ENCODE data around the gene SON.

The SON gene

GRCh38 chr21:33552093-33552998 is 9.5 kb downstream of the SON start:
- no peaks in the 10 kb centered on the region for H3K9me3 Mint-ChIP-seq
- no peaks in the 10 kb centered on the region for H3K27me3 Mint-ChIP-seq
- peak; percentile 18 for ATAC-seq (ENCODE audit: low read depth)
- peaks cover 49% of the 10 kb centered on the region for H3K36me3 Mint-ChIP-seq
- no peak overlapping the region for H3K4me3 Mint-ChIP-seq
- peak overlapping the region; percentile 65 for H3K27ac Mint-ChIP-seq
- no peak for DNase-seq (ENCODE audit: low spot score in 2 of 2)
- peaks cover 25% of the 10 kb centered on the region for H3K4me1 Mint-ChIP-seq

- Mint-ChIP-seq H3K4me1 (peaks cover 25% of the 10 kb centered on the region), H3K27me3 (no peaks in the 10 kb centered on the region), H3K4me3 (no peak overlapping the region), H3K9me3 (no peaks in the 10 kb centered on the region), H3K36me3 (peaks cover 54% of the 10 kb centered on the region), H3K27ac (peak overlapping the region; percentile 65)
- no peak for ATAC-seq (ENCODE audit: low read depth)
- DNase-seq (ENCODE audit: low spot score in 2 of 2) = no peak
Measured at GRCh38 chr21:33552999-33553598, 10.3 kb downstream of the SON start.

GRCh38 chr21:33554236-33554981 is 11.6 kb downstream of the SON start:
- peak overlapping the region; percentile 14 for H3K27ac Mint-ChIP-seq
- H3K27me3 Mint-ChIP-seq = no peaks in the 10 kb centered on the region
- H3K4me1 Mint-ChIP-seq = peaks cover 26% of the 10 kb centered on the region
- peaks cover 59% of the 10 kb centered on the region for H3K36me3 Mint-ChIP-seq
- DNase-seq (ENCODE audit: low spot score in 2 of 2) = no peak
- H3K4me3 Mint-ChIP-seq = no peak overlapping the region
- H3K9me3 Mint-ChIP-seq = no peaks in the 10 kb centered on the region
- ATAC-seq (ENCODE audit: low read depth) = no peak

GRCh38 chr21:33554982-33555344 is 12.1 kb downstream of the SON start:
- Mint-ChIP-seq H3K27ac (peak overlapping the region; percentile 14), H3K4me1 (peaks cover 23% of the 10 kb centered on the region), H3K4me3 (no peak overlapping the region), H3K9me3 (no peaks in the 10 kb centered on the region), H3K27me3 (no peaks in the 10 kb centered on the region), H3K36me3 (peaks cover 57% of the 10 kb centered on the region)
- DNase-seq (ENCODE audit: low spot score in 2 of 2) = no peak
- no peak for ATAC-seq (ENCODE audit: low read depth)

- Mint-ChIP-seq H3K36me3 (peaks cover 63% of the 10 kb centered on the region), H3K9me3 (no peaks in the 10 kb centered on the region), H3K4me1 (peaks cover 28% of the 10 kb centered on the region), H3K4me3 (no peak overlapping the region), H3K27me3 (no peaks in the 10 kb centered on the region), H3K27ac (no peak overlapping the region)
- ATAC-seq (ENCODE audit: low read depth) (no peak), DNase-seq (ENCODE audit: low spot score in 2 of 2) (no peak)
Measured at GRCh38 chr21:33557447-33557846, 14.6 kb downstream of the SON start.

GRCh38 chr21:33558777-33559421 is 16.1 kb downstream of the SON start:
- no peak for DNase-seq (ENCODE audit: low spot score in 2 of 2)
- no peak overlapping the region for H3K4me3 Mint-ChIP-seq
- no peaks in the 10 kb centered on the region for H3K9me3 Mint-ChIP-seq

GRCh38 chr21:33559813-33560212 is 17.0 kb downstream of the SON start:
- Mint-ChIP-seq H3K27me3 (no peaks in the 10 kb centered on the region), H3K4me3 (no peak overlapping the region), H3K36me3 (peaks cover 49% of the 10 kb centered on the region), H3K27ac (peak overlapping the region; percentile 69), H3K9me3 (no peaks in the 10 kb centered on the region), H3K4me1 (peaks cover 20% of the 10 kb centered on the region)
- ATAC-seq (ENCODE audit: low read depth) = no peak
- DNase-seq (ENCODE audit: low spot score in 2 of 2) = no peak

More at GRCh38 chr21:33558777-33559421, 16.1 kb downstream of the SON start:
- H3K27ac Mint-ChIP-seq = peak overlapping the region; percentile 26
- H3K4me1 Mint-ChIP-seq = peaks cover 24% of the 10 kb centered on the region
- ATAC-seq (ENCODE audit: low read depth) = no peak
- H3K27me3 Mint-ChIP-seq = no peaks in the 10 kb centered on the region
- H3K36me3 Mint-ChIP-seq = peaks cover 57% of the 10 kb centered on the region

- H3K9me3 Mint-ChIP-seq = no peaks in the 10 kb centered on the region
- peak overlapping the region; percentile 19 for H3K27ac Mint-ChIP-seq
- no peak for DNase-seq (ENCODE audit: low spot score in 2 of 2)
- no peak overlapping the region for H3K4me3 Mint-ChIP-seq
- H3K36me3 Mint-ChIP-seq = peaks cover 46% of the 10 kb centered on the region
- peaks cover 17% of the 10 kb centered on the region for H3K4me1 Mint-ChIP-seq
- no peaks in the 10 kb centered on the region for H3K27me3 Mint-ChIP-seq
- no peak for ATAC-seq (ENCODE audit: low read depth)
Measured at GRCh38 chr21:33560965-33561364, 18.1 kb downstream of the SON start.

GRCh38 chr21:33561373-33561772 is 18.5 kb downstream of the SON start:
- Mint-ChIP-seq H3K4me1 (peaks cover 14% of the 10 kb centered on the region), H3K9me3 (no peaks in the 10 kb centered on the region), H3K4me3 (no peak overlapping the region), H3K27me3 (no peaks in the 10 kb centered on the region), H3K27ac (peak overlapping the region; percentile 19), H3K36me3 (peaks cover 42% of the 10 kb centered on the region)
- no peak for ATAC-seq (ENCODE audit: low read depth)
- no peak for DNase-seq (ENCODE audit: low spot score in 2 of 2)

- Mint-ChIP-seq H3K9me3 (no peaks in the 10 kb centered on the region), H3K27me3 (no peaks in the 10 kb centered on the region), H3K4me3 (no peak overlapping the region), H3K27ac (peak overlapping the region; percentile 58), H3K36me3 (peaks cover 32% of the 10 kb centered on the region), H3K4me1 (peaks cover 10% of the 10 kb centered on the region)
- ATAC-seq (ENCODE audit: low read depth) (no peak), DNase-seq (ENCODE audit: low spot score in 2 of 2) (no peak)
Measured at GRCh38 chr21:33562389-33562788, 19.6 kb downstream of the SON start.

- H3K4me1 Mint-ChIP-seq = peaks cover 7% of the 10 kb centered on the region
- no peak for DNase-seq (ENCODE audit: low spot score in 2 of 2)
- no peak for ATAC-seq (ENCODE audit: low read depth)
- no peaks in the 10 kb centered on the region for H3K27me3 Mint-ChIP-seq
- H3K27ac Mint-ChIP-seq = no peak overlapping the region
- no peaks in the 10 kb centered on the region for H3K9me3 Mint-ChIP-seq
- no peak overlapping the region for H3K4me3 Mint-ChIP-seq
- peaks cover 17% of the 10 kb centered on the region for H3K36me3 Mint-ChIP-seq
Measured at GRCh38 chr21:33566514-33566913, 23.7 kb downstream of the SON start.

- Mint-ChIP-seq H3K36me3 (peaks cover 15% of the 10 kb centered on the region), H3K27ac (no peak overlapping the region), H3K27me3 (no peaks in the 10 kb centered on the region), H3K9me3 (no peaks in the 10 kb centered on the region), H3K4me1 (peaks cover 6% of the 10 kb centered on the region), H3K4me3 (no peak overlapping the region)
- ATAC-seq (ENCODE audit: low read depth) (no peak), DNase-seq (ENCODE audit: low spot score in 2 of 2) (no peak)
Measured at GRCh38 chr21:33567914-33568313, 25.1 kb downstream of the SON start.

- H3K9me3 Mint-ChIP-seq = no peaks in the 10 kb centered on the region
- DNase-seq (ENCODE audit: low spot score in 2 of 2) (no peak), ATAC-seq (ENCODE audit: low read depth) (no peak)
- no peak overlapping the region for H3K4me3 Mint-ChIP-seq
- H3K36me3 Mint-ChIP-seq = peaks cover 16% of the 10 kb centered on the region
- H3K27ac Mint-ChIP-seq = no peak overlapping the region
- H3K4me1 Mint-ChIP-seq = peaks cover 6% of the 10 kb centered on the region
- H3K27me3 Mint-ChIP-seq = no peaks in the 10 kb centered on the region
Measured at GRCh38 chr21:33568448-33568847, 25.6 kb downstream of the SON start.

- ATAC-seq (ENCODE audit: low read depth) (no peak), DNase-seq (ENCODE audit: low spot score in 2 of 2) (no peak)
- Mint-ChIP-seq H3K27ac (peak overlapping the region; percentile 32), H3K36me3 (peaks cover 18% of the 10 kb centered on the region), H3K9me3 (no peaks in the 10 kb centered on the region), H3K27me3 (no peaks in the 10 kb centered on the region), H3K4me1 (peaks cover 6% of the 10 kb centered on the region), H3K4me3 (no peak overlapping the region)
Measured at GRCh38 chr21:33569991-33570390, 27.2 kb downstream of the SON start.
